H1 (cell line): Measurements from ENCODE around the gene ZDHHC1. TPM values are rescaled to one million over a fixed set of nuclear protein-coding genes. Genes with fewer than 3 reads are reported as not detected.

Experiments
- CTCF ChIA-PET: fragments of 300-600 bp; sonication (Branson Sonifier 250); formaldehyde crosslinking; loops from one replicate; lab custom pipeline; 2021; ENCODE audit not compliant: partially characterized antibody; lab: Charles Lee
- POLR2A ChIA-PET: fragments of 300-600 bp; sonication (Branson Sonifier 250); formaldehyde crosslinking; loops from one replicate; lab custom pipeline; 2021; ENCODE audit warnings: inconsistent platforms; ENCODE audit not compliant: partially characterized antibody; lab: Charles Lee
- DNase-seq, 2 experiments: peaks; one replicate each; pipeline versions ENCODE4 v3.0.0 to v3.0.0-alpha.2; 2010 to 2022; ENCODE audit warnings: low spot score in 2 of 2, low read depth in 1 of 2, mixed read lengths in 1 of 2
- FAIRE-seq: peaks from 2 replicates; lab custom pipeline; 2011; peaks lifted over from hg19 to GRCh38; lab: Jason Lieb, UNC
- H2AFZ ChIP-seq: 2 replicates; pipeline ENCODE4 v1.8.1; 2012; ENCODE audit warnings: low read length, inconsistent platforms
- H2AK5ac ChIP-seq: 2 replicates; pipeline ENCODE4 v1.6.1; 2013; ENCODE audit warnings: low read depth, low read length
- H2BK120ac ChIP-seq: replicated peaks from 2 replicates; pipeline ENCODE3; 2013; ENCODE audit warnings: low read depth, low read length, inconsistent platforms
- H2BK12ac ChIP-seq: 2 replicates; pipeline ENCODE4 v1.6.1; 2013; ENCODE audit warnings: low read depth, low read length
- H2BK15ac ChIP-seq: 2 replicates; pipeline ENCODE4 v1.6.1; 2013; ENCODE audit warnings: low read length
- H2BK20ac ChIP-seq: 2 replicates; pipeline ENCODE4 v1.6.1; 2013; ENCODE audit warnings: low read length
- H2BK5ac ChIP-seq: 2 replicates; pipeline ENCODE4 v1.6.1; 2013; ENCODE audit warnings: low read depth, low read length
- H3K14ac ChIP-seq: 2 replicates; pipeline ENCODE4 v1.6.1; 2013; ENCODE audit warnings: inconsistent platforms; ENCODE audit not compliant: insufficient read length
- H3K18ac ChIP-seq: 2 replicates; pipeline ENCODE4 v1.6.1; 2013; ENCODE audit warnings: low read length; ENCODE audit errors: extremely low read depth
- H3K23ac ChIP-seq: 2 replicates; pipeline ENCODE4 v1.6.1; 2013; ENCODE audit warnings: inconsistent platforms; ENCODE audit not compliant: insufficient read length
- H3K23me2 ChIP-seq: 2 replicates; pipeline ENCODE4 v1.6.1; 2013; ENCODE audit warnings: low read depth, low read length
- H3K27ac ChIP-seq: 2 replicates; pipeline ENCODE4 v1.6.1; 2011; ENCODE audit warnings: low read depth, low read length, inconsistent platforms
- H3K27me3 ChIP-seq, 4 experiments: replicated peaks in 1 of 4; 1 replicate in 1 of 4; 2 replicates in 3 of 4; pipeline versions ENCODE4 v1.6.1 to v1.8.1; 2011 to 2013; ENCODE audit warnings: low read length in 3 of 4, mild to moderate bottlenecking in 3 of 4, inconsistent platforms in 2 of 4, mixed read lengths in 2 of 4, moderate library complexity in 1 of 4; ENCODE audit not compliant: control insufficient read depth in 3 of 4, insufficient read depth in 3 of 4; ENCODE audit errors: extremely low read depth in 1 of 4
- H3K36me3 ChIP-seq, 4 experiments: 2 replicates each; pipeline versions ENCODE4 v1.6.1 to v1.8.1; 2011 to 2013; ENCODE audit warnings: mild to moderate bottlenecking in 4 of 4, low read length in 3 of 4, moderate library complexity in 2 of 4, control low read depth in 1 of 4, inconsistent platforms in 1 of 4; ENCODE audit not compliant: insufficient read depth in 4 of 4, control insufficient read depth in 2 of 4
- H3K4ac ChIP-seq: replicated peaks from 2 replicates; pipeline ENCODE3; 2013; ENCODE audit warnings: low read length, low read depth, mixed read lengths, inconsistent platforms; ENCODE audit not compliant: insufficient read length
- H3K4me1 ChIP-seq, 4 experiments: replicated peaks in 1 of 4; 1 replicate in 1 of 4; 2 replicates in 3 of 4; pipeline versions ENCODE4 v1.6.1 to v1.8.1; 2011 to 2013; ENCODE audit warnings: low read length in 3 of 4, inconsistent platforms in 2 of 4, mixed read lengths in 1 of 4; ENCODE audit not compliant: insufficient read depth in 4 of 4, control insufficient read depth in 3 of 4
- H3K4me2 ChIP-seq, 2 experiments: 2 replicates each; pipeline versions ENCODE4 v1.6.1 to v1.8.1; 2011 to 2013; ENCODE audit warnings: low read depth in 2 of 2, low read length in 2 of 2, control low read depth in 1 of 2, inconsistent platforms in 1 of 2, mild to moderate bottlenecking in 1 of 2; ENCODE audit not compliant: insufficient read depth in 1 of 2
- H3K4me3 ChIP-seq, 4 experiments: fragments of 200-600, 300-600 bp in 1 of 4; sonication (generic), shearing (Covaris generic), sonication (Bioruptor Twin) in 1 of 4; 2 replicates each; pipeline versions ENCODE4 v1.5.1 to v1.8.1; 2011 to 2016; ENCODE audit warnings: low read length in 4 of 4, low read depth in 3 of 4, control low read depth in 2 of 4, inconsistent platforms in 2 of 4, mild to moderate bottlenecking in 2 of 4, mixed read lengths in 1 of 4, moderate library complexity in 1 of 4; ENCODE audit not compliant: insufficient read depth in 2 of 4; ENCODE audit errors: extremely low read depth in 1 of 4
- H3K56ac ChIP-seq: replicated peaks from 2 replicates; pipeline ENCODE3; 2013; ENCODE audit warnings: low read depth, mild to moderate bottlenecking, mixed read lengths, low read length, inconsistent platforms; ENCODE audit not compliant: insufficient read length
- H3K79me1 ChIP-seq: 2 replicates; pipeline ENCODE4 v1.6.1; 2013; ENCODE audit warnings: low read depth, low read length, control low read depth
- H3K79me2 ChIP-seq, 2 experiments: 2 replicates each; pipeline versions ENCODE4 v1.6.1 to v1.8.1; 2012 to 2013; ENCODE audit warnings: low read length in 2 of 2, mild to moderate bottlenecking in 2 of 2, inconsistent platforms in 1 of 2; ENCODE audit not compliant: insufficient read depth in 2 of 2, control insufficient read depth in 1 of 2
- H3K9ac ChIP-seq, 4 experiments: replicated peaks in 1 of 4; 1 replicate in 1 of 4; 2 replicates in 3 of 4; pipeline versions ENCODE4 v1.6.1 to v1.8.1; 2011 to 2013; ENCODE audit warnings: low read depth in 3 of 4, low read length in 3 of 4, control low read depth in 2 of 4, mild to moderate bottlenecking in 2 of 4, moderate library complexity in 2 of 4, inconsistent platforms in 1 of 4; ENCODE audit errors: extremely low read depth in 1 of 4
- H3K9me3 ChIP-seq, 2 experiments: 2 replicates each; pipeline versions ENCODE4 v1.6.1 to v1.8.1; 2012 to 2013; ENCODE audit warnings: mild to moderate bottlenecking in 2 of 2, moderate library complexity in 2 of 2, control low read depth in 1 of 2, inconsistent platforms in 1 of 2, low read depth in 1 of 2, low read length in 1 of 2, mixed read lengths in 1 of 2; ENCODE audit not compliant: insufficient read depth in 2 of 2
- H4K20me1 ChIP-seq, 2 experiments: replicated peaks in 1 of 2; 2 replicates each; pipeline versions ENCODE3 to v1.8.1; 2011 to 2013; ENCODE audit warnings: inconsistent platforms in 2 of 2, low read length in 2 of 2, mild to moderate bottlenecking in 1 of 2; ENCODE audit not compliant: insufficient read depth in 2 of 2, control insufficient read depth in 1 of 2
- H4K5ac ChIP-seq: 2 replicates; pipeline ENCODE4 v1.6.1; 2013; ENCODE audit warnings: low read length, low read depth, mixed read lengths, inconsistent platforms; ENCODE audit not compliant: insufficient read length
- H4K8ac ChIP-seq: 2 replicates; pipeline ENCODE4 v1.8.0; 2013; ENCODE audit warnings: mild to moderate bottlenecking, moderate library complexity, low read length, inconsistent platforms; ENCODE audit not compliant: insufficient read depth; ENCODE audit errors: extremely low read depth
- H4K91ac ChIP-seq: replicated peaks from 2 replicates; pipeline ENCODE3; 2013; ENCODE audit warnings: low read length, mixed read lengths, inconsistent platforms; ENCODE audit not compliant: insufficient read length
- CBX5 ChIP-seq: fragments of 300-800, 300-1000 bp; sonication (generic); IDR thresholded peaks from 2 replicates; pipeline ENCODE4 v1.7.1; 2016; ENCODE audit warnings: antibody characterized with exemption, low read length, low read depth
- RBBP5 ChIP-seq: IDR thresholded peaks from 2 replicates; pipeline ENCODE4 v1.7.1; 2012; ENCODE audit warnings: low read depth, mild to moderate bottlenecking, inconsistent platforms, low read length, moderate library complexity, borderline replicate concordance
- WGBS, 2 experiments: shearing (Covaris generic) in 1 of 2; methylation state at CpG; one replicate each; pipeline versions ENCODE4 v1.1.6 to v1.1.7; 2013 to 2015; ENCODE audit warnings: low lambda C conversion rate in 2 of 2, mixed read lengths in 2 of 2, inconsistent platforms in 1 of 2, low coverage in 1 of 2, missing lambda C conversion rate in 1 of 2; ENCODE audit not compliant: insufficient replicate concordance in 2 of 2, insufficient coverage in 1 of 2, insufficient read length in 1 of 2; ENCODE audit errors: extremely low coverage in 1 of 2, missing lambda C conversion rate in 1 of 2; 5-methylcytosine and 5-hydroxymethylcytosine counted together
- polyA plus RNA-seq, 7 experiments: library from polyadenylated mRNA; depleted of rRNA in 3 of 7; stranded (reverse) in 5 of 7; unstranded in 2 of 7; fragments of >200 nt in 5 of 7; fragments of 200-250 nt in 2 of 7; gene quantifications; 1 replicate in 5 of 7; 2 replicates in 1 of 7; 4 replicates in 1 of 7; pipeline versions ENCODE4 v1.2.1 to v1.2.3, GENCODE V29; 2011 to 2013; ENCODE audit warnings: missing spikeins in 2 of 7, mixed read lengths in 2 of 7
- total RNA-seq: library from RNA; stranded (reverse); fragmentation: NEBNext Ultra II Directional; extraction: Animal tissue kit (Norgen Biotek cat#: 25700); gene quantifications from 2 replicates; pipeline ENCODE4 v1.2.1, GENCODE V29; 2021

The ZDHHC1 gene
- total and polyA plus RNA-seq, 2 of the 8 experiments (the other 6 are each of a cell fraction or from before 2014, with no cell fraction given) = 3.1 to 4.9 TPM

GRCh38 chr16:67384778-67385510 is 31.3 kb downstream of the ZDHHC1 start:
- Histone ChIP-seq H3K23ac (no peak overlapping the region), H3K23me2 (no peaks in the 10 kb centered on the region), H3K36me3 (no peaks in the 10 kb centered on the region), H3K79me2 (no peaks in the 10 kb centered on the region), H2AFZ (no peak overlapping the region), H3K9me3 (no peaks in the 10 kb centered on the region), H3K56ac (no peak overlapping the region), H4K91ac (no peak overlapping the region), H4K8ac (no peak overlapping the region), H3K4me1 (peaks cover 0 to 12% (median 4%) of the 10 kb centered on the region in 4 experiments; a peak in 5 of 7 replicates), H3K27ac (no peak overlapping the region), H2BK20ac (0 out of 2 replicates have a peak overlapping the region, but pooled peaks have one; percentile 35), H3K4me3 (no peak overlapping the region), H3K79me1 (no peaks in the 10 kb centered on the region), H3K4me2 (no peak overlapping the region), H4K20me1 (no peaks in the 10 kb centered on the region), H3K18ac (no peak overlapping the region), H3K9ac (no peak overlapping the region), H2BK12ac (no peak overlapping the region), H2BK5ac (no peak overlapping the region), H2AK5ac (no peak overlapping the region), H3K14ac (no peak overlapping the region), H2BK120ac (no peak overlapping the region), H3K4ac (no peak overlapping the region), H3K27me3 (peaks cover 0 to 3% (median 0%) of the 10 kb centered on the region in 4 experiments; a peak in 1 of 7 replicates), H4K5ac (no peak overlapping the region), H2BK15ac (no peak overlapping the region)
- ChIA-PET CTCF (interaction anchor here (0.7 to 32.4 kb wide), 6 partner anchors 10 to 152 kb away, joined by 3 to 476 read pairs (median 8); partner anchors contain the start of genes KCTD19, LRRC36 and ZDHHC1), POLR2A (interaction anchor here (0.7 to 3.9 kb wide), 3 partner anchors 8 to 96 kb away, joined by 3 to 12 read pairs (median 8); partner anchors contain the start of genes ATP6V0D1 and TPPP3)
- FAIRE-seq (no peak), DNase-seq (no peak)
- WGBS, 2 experiments = 91% methylated on average over 8 of the region's 8 CpGs; no CpG with 5 or more reads in 1 of the 2 experiments
- no peak for TF ChIP-seq RBBP5
- TF ChIP-seq CBX5 = no peak
